Gastroesophageal sphincter (tissue), 4 donors: ENCODE measurements around the gene SUN5. TPM values are rescaled to one million over a fixed set of nuclear protein-coding genes. Genes with fewer than 3 reads are reported as not detected.

Source experiments
- ATAC-seq: fragments of 150-250 bp; one replicate; pipeline ENCODE4 v1.9.1; 2016; ENCODE audit warnings: mild to moderate bottlenecking, moderate library complexity
- H3K27ac ChIP-seq, 4 donors: fragments of 200-600 bp; sonication (generic) in 3 of 4; 1 replicate in 3 of 4; 2 replicates in 1 of 4; pipeline ENCODE4 v1.5.1; 2016 to 2019
- H3K27me3 ChIP-seq: fragments of 200-600 bp; sonication (generic); one replicate; pipeline ENCODE4 v1.5.1; 2019
- H3K36me3 ChIP-seq, 2 donors: fragments of 200-600 bp; sonication (generic); one replicate each; pipeline ENCODE4 v1.5.1; 2019; ENCODE audit warnings: control low read depth in 1 of 2
- H3K4me1 ChIP-seq, 3 donors: fragments of 200-600 bp; sonication (generic); 1 replicate in 2 of 3; 2 replicates in 1 of 3; pipeline ENCODE4 v1.5.1; 2016 to 2019; ENCODE audit warnings: control low read depth in 2 of 3
- H3K4me3 ChIP-seq, 2 donors: fragments of 200-600 bp; sonication (generic); one replicate each; pipeline ENCODE4 v1.5.1; 2019; ENCODE audit warnings: mild to moderate bottlenecking in 1 of 2, moderate library complexity in 1 of 2
- H3K9me3 ChIP-seq, 3 donors: fragments of 200-600 bp; sonication (generic); one replicate each; pipeline ENCODE4 v1.5.1; 2017 to 2019; ENCODE audit warnings: control low read depth in 2 of 3
- EP300 ChIP-seq: sonication (generic); formaldehyde crosslinking; IDR thresholded peaks from one replicate; pipeline ENCODE4 v1.6.1; 2017; ENCODE audit warnings: antibody characterized with exemption, mild to moderate bottlenecking
- POLR2A ChIP-seq, 2 donors: fragments of 450-650 bp; IDR thresholded peaks; one replicate each; pipeline ENCODE4 v1.6.1; 2017; ENCODE audit warnings: antibody characterized with exemption in 2 of 2, mild to moderate bottlenecking in 2 of 2, moderate library complexity in 1 of 2
- POLR2AphosphoS5 ChIP-seq: sonication (generic); formaldehyde crosslinking; IDR thresholded peaks from one replicate; pipeline ENCODE4 v1.6.1; 2017; ENCODE audit warnings: antibody characterized with exemption
- WGBS, 2 donors: methylation state at CpG; one replicate each; pipeline ENCODE4 v1.1.5; 2018; ENCODE audit warnings: low coverage in 1 of 2; 5-methylcytosine and 5-hydroxymethylcytosine counted together
- total RNA-seq, 4 donors: library from RNA; depleted of rRNA; stranded (reverse); fragments of >200 nt; gene quantifications; one replicate each; pipeline ENCODE4 v1.1.0, GENCODE V29; 2016
- TF ChIP-seq, protein P1 (sequence below), 4 experiments: fragments of 200-600 bp in 2 of 4; fragments of 450-650 bp in 2 of 4; sonication (generic) in 1 of 4; IDR thresholded peaks; one replicate each; pipeline ENCODE4 v1.5.1; 2017 to 2019; ENCODE audit warnings: antibody characterized with exemption in 4 of 4, mild to moderate bottlenecking in 2 of 4, moderate library complexity in 2 of 4

Gene SUN5
- total RNA-seq, 4 donors from 2014 or later: not detected

- H3K27me3 ChIP-seq: peaks cover 8% of the 10 kb centered on the region
- no peaks in the 10 kb centered on the region for H3K4me1 ChIP-seq
- H3K36me3 ChIP-seq: no peaks in the 10 kb centered on the region
- H3K9me3 ChIP-seq: peaks cover 0 to 12% (median 0%) of the 10 kb centered on the region in 3 donors
- ATAC-seq: no peak
- TF ChIP-seq EP300: no peak
- no peak for TF ChIP-seq POLR2A (IDR thresholded peaks at IDR 0.05)
- TF ChIP-seq, protein P1, sequence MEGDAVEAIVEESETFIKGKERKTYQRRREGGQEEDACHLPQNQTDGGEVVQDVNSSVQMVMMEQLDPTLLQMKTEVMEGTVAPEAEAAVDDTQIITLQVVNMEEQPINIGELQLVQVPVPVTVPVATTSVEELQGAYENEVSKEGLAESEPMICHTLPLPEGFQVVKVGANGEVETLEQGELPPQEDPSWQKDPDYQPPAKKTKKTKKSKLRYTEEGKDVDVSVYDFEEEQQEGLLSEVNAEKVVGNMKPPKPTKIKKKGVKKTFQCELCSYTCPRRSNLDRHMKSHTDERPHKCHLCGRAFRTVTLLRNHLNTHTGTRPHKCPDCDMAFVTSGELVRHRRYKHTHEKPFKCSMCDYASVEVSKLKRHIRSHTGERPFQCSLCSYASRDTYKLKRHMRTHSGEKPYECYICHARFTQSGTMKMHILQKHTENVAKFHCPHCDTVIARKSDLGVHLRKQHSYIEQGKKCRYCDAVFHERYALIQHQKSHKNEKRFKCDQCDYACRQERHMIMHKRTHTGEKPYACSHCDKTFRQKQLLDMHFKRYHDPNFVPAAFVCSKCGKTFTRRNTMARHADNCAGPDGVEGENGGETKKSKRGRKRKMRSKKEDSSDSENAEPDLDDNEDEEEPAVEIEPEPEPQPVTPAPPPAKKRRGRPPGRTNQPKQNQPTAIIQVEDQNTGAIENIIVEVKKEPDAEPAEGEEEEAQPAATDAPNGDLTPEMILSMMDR (IDR thresholded peaks at IDR 0.05): no peak
- no peak for TF ChIP-seq POLR2AphosphoS5
- no peak overlapping the region for H3K4me3 ChIP-seq
- WGBS, 2 donors: 74 to 76% methylated on average over 3 to 4 of the region's 6 CpGs
- H3K27ac ChIP-seq: no peak overlapping the region
These were observed 30.8 kb upstream of the SUN5 start for GRCh38 chr20:33034901-33035492.

DNA sequence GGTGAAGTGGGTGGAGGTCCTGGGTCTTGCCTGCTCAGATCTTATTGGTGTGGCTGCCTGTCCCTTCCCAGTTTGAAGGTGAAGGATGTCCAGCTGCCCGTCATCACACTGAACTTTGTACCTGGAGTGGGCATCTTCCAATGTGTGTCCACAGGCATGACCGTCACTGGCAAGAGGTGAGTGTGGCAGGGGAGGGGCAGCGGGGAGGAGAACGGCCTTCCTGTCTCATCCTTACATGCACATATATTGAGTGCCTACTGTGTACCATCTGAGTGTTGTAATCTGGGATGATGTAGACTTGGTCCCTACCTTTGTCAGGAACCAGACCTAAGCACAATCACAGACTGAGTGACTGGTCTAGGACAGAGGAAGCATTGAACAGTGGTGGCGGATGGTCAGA is 29.9 kb upstream of the SUN5 start:
- Histone ChIP-seq H3K27ac (no peak overlapping the region), H3K4me1 (no peaks in the 10 kb centered on the region), H3K27me3 (peaks cover 13% of the 10 kb centered on the region), H3K9me3 (peaks cover 0 to 12% (median 0%) of the 10 kb centered on the region in 3 donors), H3K4me3 (no peak overlapping the region), H3K36me3 (no peaks in the 10 kb centered on the region)
- 72% methylated on average over 4 of the region's 5 CpGs; no CpG with 5 or more reads in 1 of the 2 donors for WGBS, 2 donors
- no peak for ATAC-seq
- TF ChIP-seq EP300 (no peak), POLR2AphosphoS5 (no peak), POLR2A (IDR thresholded peaks at IDR 0.05) (no peak)
- TF ChIP-seq, protein P1 (IDR thresholded peaks at IDR 0.05): no peak

GRCh38 chr20:33033381-33033780 is 29.1 kb upstream of the SUN5 start:
- WGBS, 2 donors: 66% methylated on average over 5 of the region's 5 CpGs; no CpG with 5 or more reads in 1 of the 2 donors

DNA sequence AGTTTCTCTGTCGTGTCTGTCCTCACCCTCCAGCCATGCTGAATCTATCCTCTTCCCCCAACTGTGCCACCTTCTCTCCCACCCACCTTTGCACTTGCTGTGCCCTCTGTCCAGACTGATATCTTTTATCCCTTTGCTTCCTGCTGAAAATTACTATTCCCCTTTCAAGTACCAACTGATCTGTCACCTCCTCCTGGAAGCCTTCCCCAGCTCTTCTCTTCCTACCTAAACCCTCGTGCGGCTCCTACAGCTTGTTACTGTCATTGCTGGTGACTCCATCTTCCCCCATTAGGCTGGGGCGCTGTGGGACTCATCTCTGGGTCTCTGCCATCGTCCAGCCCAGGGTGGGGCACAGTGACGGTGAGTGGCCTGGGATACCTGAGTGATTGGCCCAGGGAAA is 28.3 kb upstream of the SUN5 start:
- no peak for TF ChIP-seq POLR2AphosphoS5
- no peak for TF ChIP-seq POLR2A (IDR thresholded peaks at IDR 0.05)
- no peak for TF ChIP-seq EP300
- TF ChIP-seq, protein P1 (IDR thresholded peaks at IDR 0.05): no peak
- H3K9me3 ChIP-seq: peaks cover 0 to 12% (median 0%) of the 10 kb centered on the region in 3 donors
- no peak overlapping the region for H3K27ac ChIP-seq
- no peak overlapping the region for H3K4me3 ChIP-seq
- peaks cover 27% of the 10 kb centered on the region for H3K27me3 ChIP-seq
- H3K4me1 ChIP-seq: no peaks in the 10 kb centered on the region
- 67 to 86% methylated on average over 1 to 3 of the region's 6 CpGs for WGBS, 2 donors
- ATAC-seq: no peak
- H3K36me3 ChIP-seq: no peaks in the 10 kb centered on the region

More at GRCh38 chr20:33033381-33033780, 29.1 kb upstream of the SUN5 start:
- H3K36me3 ChIP-seq: no peaks in the 10 kb centered on the region
- no peak overlapping the region for H3K4me3 ChIP-seq
- TF ChIP-seq EP300 (no peak), POLR2AphosphoS5 (no peak), POLR2A (IDR thresholded peaks at IDR 0.05) (no peak)
- TF ChIP-seq, protein P1 (IDR thresholded peaks at IDR 0.05): no peak
- no peaks in the 10 kb centered on the region for H3K4me1 ChIP-seq
- H3K9me3 ChIP-seq: peaks cover 0 to 12% (median 0%) of the 10 kb centered on the region in 3 donors
- no peak for ATAC-seq
- no peak overlapping the region for H3K27ac ChIP-seq
- peaks cover 19% of the 10 kb centered on the region for H3K27me3 ChIP-seq

DNA sequence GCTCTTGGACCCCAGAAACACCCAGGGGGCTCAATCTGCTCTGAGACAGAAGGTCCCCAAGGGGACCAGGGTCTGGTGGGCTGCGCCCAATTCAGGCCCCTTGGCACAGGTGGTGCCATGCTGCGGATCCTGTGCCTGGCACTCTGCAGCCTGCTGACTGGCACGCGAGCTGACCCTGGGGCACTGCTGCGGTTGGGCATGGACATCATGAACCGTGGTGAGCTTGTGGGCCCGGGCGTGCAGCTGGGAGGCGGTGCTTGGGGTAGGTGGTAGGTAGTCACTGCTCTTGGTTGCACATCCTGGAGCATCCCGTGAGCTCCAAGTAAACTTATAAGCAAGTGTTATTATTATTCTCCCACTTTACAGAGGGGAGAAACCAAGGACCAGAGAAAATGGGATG is 27.3 kb upstream of the SUN5 start, which contains the start of gene BPIFB6:
Gene BPIFB6 (plus strand): TSS at position 118 of the 400 bp plus-strand sequence. CDS start 0 bp downstream, at position 118.
- TF ChIP-seq, protein P1 (IDR thresholded peaks at IDR 0.05): no peak
- no peak within 1 kb of the TSS for H3K27ac ChIP-seq
- peaks cover 0 to 12% (median 0%) of the 10 kb centered on the region in 3 donors for H3K9me3 ChIP-seq
- no peak for ATAC-seq
- 73% methylated on average over 3 of the region's 10 CpGs; no CpG with 5 or more reads in 1 of the 2 donors for WGBS, 2 donors
- no peak within 1 kb of the TSS for H3K4me3 ChIP-seq
- H3K4me1 ChIP-seq: no peaks in the 10 kb centered on the region
- peaks cover 27% of the 10 kb centered on the region for H3K27me3 ChIP-seq
- H3K36me3 ChIP-seq: no peaks in the 10 kb centered on the region
